Colonic mucosa (tissue), 4 donors: ENCODE data around the gene EML1. TPM values are rescaled to one million over a fixed set of nuclear protein-coding genes. Genes with fewer than 3 reads are reported as not detected.

Source experiments
- DNase-seq: peaks from one replicate; pipeline ENCODE4 v3.0.0-alpha.2; 2020
- H3K27ac ChIP-seq: fragments of 200-600 bp; one replicate; pipeline ENCODE4 v1.8.0; 2021
- H3K27me3 ChIP-seq: fragments of 200-600 bp; one replicate; pipeline ENCODE4 v1.8.0; 2021
- H3K36me3 ChIP-seq: fragments of 200-600 bp; one replicate; pipeline ENCODE4 v1.8.0; 2021
- H3K4me1 ChIP-seq: fragments of 200-600 bp; one replicate; pipeline ENCODE4 v1.8.0; 2021; ENCODE audit warnings: mild to moderate bottlenecking
- H3K4me3 ChIP-seq: fragments of 200-600 bp; one replicate; pipeline ENCODE4 v1.8.0; 2021
- H3K9ac ChIP-seq, 2 donors: one replicate each; pipeline ENCODE4 v1.7.0; 2013; ENCODE audit warnings: control low read depth in 2 of 2, low read depth in 2 of 2, low read length in 2 of 2
- H3K9me3 ChIP-seq: fragments of 200-600 bp; one replicate; pipeline ENCODE4 v1.8.0; 2021
- intact Hi-C: fragments of 100-400 bp; cut with DNase I; formaldehyde crosslinking; loops from one replicate; pipeline ENCODE4 v1.14.1; 2022
- total RNA-seq, 2 donors: library from RNA; stranded (reverse); fragmentation: NEBNext Ultra II Directional in 1 of 2; extraction: Animal tissue kit (Norgen Biotek cat#: 25700) in 1 of 2; gene quantifications; one replicate each; pipeline ENCODE4 v1.2.1, GENCODE V29; 2021
- TF ChIP-seq, protein P1 (sequence below): fragments of 200-600 bp; IDR thresholded peaks from one replicate; pipeline ENCODE4 v1.8.0; 2022; ENCODE audit warnings: antibody characterized with exemption, mild to moderate bottlenecking
- donor health status: healthy.
- donor health status: DM: no; HTN: no; CAD: no.
- donor health status: DM: no; HTN: no; CAD: no.

Gene EML1
- total RNA-seq, 2 donors from 2014 or later, result 3.6 to 14.2 TPM

DNA sequence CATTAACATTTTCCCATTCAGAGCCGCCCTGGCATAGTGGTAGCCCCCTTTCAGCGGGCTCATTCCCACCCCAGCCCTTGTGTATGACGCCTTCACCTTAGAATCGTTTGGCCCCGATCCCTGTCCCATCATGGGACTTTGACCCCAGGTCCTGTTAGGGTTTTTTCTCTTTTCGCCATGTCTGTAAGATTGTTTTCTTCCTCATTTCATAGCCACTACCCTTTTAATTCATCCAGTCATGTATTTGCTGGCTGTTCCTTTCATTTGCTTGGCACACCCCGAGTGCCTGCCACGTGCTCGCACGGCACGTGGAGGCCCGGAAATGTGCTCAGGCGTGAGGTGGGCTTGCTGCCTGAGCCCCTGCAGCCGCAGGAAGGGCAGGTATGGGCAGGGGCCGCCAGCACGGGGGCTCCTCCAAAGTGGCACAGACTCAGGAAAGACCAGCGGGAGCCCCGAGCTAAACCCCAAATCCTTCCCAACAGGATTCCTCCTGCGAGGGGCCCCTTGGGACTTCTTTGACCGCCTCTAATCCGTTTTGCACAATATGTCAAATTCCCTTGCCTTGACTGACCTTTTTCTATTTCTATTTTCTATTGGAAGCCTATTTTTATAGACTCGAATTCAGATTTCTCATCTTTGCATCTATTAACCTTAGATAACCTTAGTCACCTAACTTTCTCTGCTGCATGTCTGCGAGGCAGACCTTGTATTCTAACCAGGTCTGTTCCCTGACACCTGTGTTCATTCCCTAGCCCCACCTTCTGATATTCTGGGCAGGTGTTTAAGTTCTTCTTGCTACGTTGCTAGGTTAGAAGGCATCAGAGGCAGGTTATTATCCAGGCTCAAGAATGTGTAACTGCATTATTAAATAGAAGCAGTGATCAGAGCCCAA is 114.8 kb downstream of the EML1 start:
- intact Hi-C loops, result no loop called here
- H3K4me3 ChIP-seq, result no peak overlapping the region
- H3K36me3 ChIP-seq, result no peaks in the 10 kb centered on the region
- no peak overlapping the region for H3K9ac ChIP-seq
- no peak overlapping the region for H3K27ac ChIP-seq
- no peaks in the 10 kb centered on the region for H3K9me3 ChIP-seq
- TF ChIP-seq, protein P1, sequence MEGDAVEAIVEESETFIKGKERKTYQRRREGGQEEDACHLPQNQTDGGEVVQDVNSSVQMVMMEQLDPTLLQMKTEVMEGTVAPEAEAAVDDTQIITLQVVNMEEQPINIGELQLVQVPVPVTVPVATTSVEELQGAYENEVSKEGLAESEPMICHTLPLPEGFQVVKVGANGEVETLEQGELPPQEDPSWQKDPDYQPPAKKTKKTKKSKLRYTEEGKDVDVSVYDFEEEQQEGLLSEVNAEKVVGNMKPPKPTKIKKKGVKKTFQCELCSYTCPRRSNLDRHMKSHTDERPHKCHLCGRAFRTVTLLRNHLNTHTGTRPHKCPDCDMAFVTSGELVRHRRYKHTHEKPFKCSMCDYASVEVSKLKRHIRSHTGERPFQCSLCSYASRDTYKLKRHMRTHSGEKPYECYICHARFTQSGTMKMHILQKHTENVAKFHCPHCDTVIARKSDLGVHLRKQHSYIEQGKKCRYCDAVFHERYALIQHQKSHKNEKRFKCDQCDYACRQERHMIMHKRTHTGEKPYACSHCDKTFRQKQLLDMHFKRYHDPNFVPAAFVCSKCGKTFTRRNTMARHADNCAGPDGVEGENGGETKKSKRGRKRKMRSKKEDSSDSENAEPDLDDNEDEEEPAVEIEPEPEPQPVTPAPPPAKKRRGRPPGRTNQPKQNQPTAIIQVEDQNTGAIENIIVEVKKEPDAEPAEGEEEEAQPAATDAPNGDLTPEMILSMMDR, result no peak
- no peak for DNase-seq
- no peaks in the 10 kb centered on the region for H3K4me1 ChIP-seq
- no peaks in the 10 kb centered on the region for H3K27me3 ChIP-seq

DNA sequence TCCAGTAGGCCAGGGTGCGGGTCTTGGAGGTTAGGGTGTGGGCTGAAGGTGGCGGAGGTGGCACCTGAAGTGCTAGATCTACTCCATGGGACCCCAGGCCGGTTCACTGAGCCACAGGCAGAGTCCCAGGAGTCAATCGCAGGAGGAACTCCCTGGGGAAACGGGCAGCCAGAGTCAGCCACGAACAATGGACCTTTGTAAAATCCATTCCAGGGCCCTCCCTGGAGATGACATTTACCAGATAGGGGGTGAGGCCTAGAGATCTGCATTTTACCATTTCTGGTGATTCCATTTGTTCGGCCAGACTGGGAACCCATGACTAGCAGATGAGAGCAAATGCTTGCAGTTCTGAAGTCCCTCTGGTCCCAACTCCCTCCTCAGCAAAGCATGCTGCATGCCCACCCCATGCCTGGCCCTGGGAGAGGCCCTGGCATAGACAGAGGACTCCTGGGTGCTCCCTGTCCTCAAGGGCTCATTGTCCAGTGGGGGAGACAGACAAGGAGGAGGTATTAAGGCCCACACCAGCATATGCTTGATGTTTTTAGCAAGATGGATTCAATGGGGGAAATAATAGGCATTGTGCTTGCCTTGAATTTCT is 115.5 kb downstream of the EML1 start:
- no peaks in the 10 kb centered on the region for H3K36me3 ChIP-seq
- H3K27me3 ChIP-seq, result no peaks in the 10 kb centered on the region
- intact Hi-C loops, result no loop called here
- no peak overlapping the region for H3K27ac ChIP-seq
- H3K4me1 ChIP-seq, result no peaks in the 10 kb centered on the region
- H3K4me3 ChIP-seq, result no peak overlapping the region
- H3K9me3 ChIP-seq, result no peaks in the 10 kb centered on the region
- H3K9ac ChIP-seq, result no peak overlapping the region
- DNase-seq, result no peak
- TF ChIP-seq, protein P1, result no peak

- H3K9ac ChIP-seq, result no peak overlapping the region
- no peak for DNase-seq
- TF ChIP-seq, protein P1, result no peak
- H3K4me3 ChIP-seq, result no peak overlapping the region
- no peaks in the 10 kb centered on the region for H3K4me1 ChIP-seq
- intact Hi-C loops, result no loop called here
- no peak overlapping the region for H3K27ac ChIP-seq
- H3K36me3 ChIP-seq, result no peaks in the 10 kb centered on the region
- no peaks in the 10 kb centered on the region for H3K27me3 ChIP-seq
- no peaks in the 10 kb centered on the region for H3K9me3 ChIP-seq
Measured at GRCh38 chr14:99909513-99910064, 116.4 kb downstream of the EML1 start.

DNA sequence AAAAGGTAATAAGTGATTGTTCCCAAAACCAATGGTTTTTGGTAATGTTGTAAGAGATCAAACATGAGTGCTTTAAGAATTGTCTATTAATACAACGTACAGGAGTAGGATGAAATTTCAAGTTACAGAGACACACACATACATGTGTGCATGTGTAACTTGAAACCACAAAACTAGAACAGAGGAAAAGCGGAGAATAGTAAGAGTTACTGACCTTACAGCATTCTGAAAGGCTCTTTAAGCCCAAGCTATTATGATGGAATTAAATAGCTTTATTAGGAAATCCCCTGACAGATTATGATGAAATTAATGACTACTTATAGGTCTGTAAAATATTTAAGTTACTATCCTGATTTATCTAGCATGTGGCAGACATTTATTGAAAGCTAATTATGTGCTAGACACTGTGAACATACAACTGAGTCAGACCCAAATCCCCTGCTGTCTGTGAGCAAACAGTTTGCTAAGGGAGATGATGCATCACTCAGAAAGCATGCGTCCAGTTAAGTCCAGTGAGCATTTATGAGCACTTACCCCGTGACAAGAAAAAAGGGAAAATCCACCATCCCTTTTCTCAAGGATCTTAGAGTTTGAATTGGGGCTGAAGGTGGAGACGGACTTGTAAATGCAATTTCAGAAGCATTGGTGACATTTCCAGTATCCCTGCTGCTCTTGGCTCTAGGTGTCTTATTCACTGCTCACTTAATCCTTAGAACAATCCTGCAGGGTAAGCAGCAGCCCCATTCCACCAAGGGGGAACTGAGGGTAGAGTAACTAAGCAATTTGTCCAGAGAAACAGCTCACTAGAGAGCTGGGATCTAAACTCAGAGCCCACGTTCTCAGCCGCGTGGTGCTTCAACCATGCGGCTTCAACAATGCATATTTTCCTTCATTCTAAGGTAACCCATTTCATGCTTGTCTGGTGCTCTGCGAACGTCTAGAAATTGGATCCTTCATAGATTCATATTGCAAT is 117.4 kb downstream of the EML1 start:
- H3K36me3 ChIP-seq, result no peaks in the 10 kb centered on the region

More for the DNA sequence above, 117.4 kb downstream of the EML1 start:
- H3K27me3 ChIP-seq, result no peaks in the 10 kb centered on the region
- no peaks in the 10 kb centered on the region for H3K9me3 ChIP-seq
- H3K4me1 ChIP-seq, result no peaks in the 10 kb centered on the region
- H3K27ac ChIP-seq, result no peak overlapping the region
- H3K4me3 ChIP-seq, result no peak overlapping the region
- DNase-seq, result no peak
- intact Hi-C loops, result no loop called here
- H3K9ac ChIP-seq, result no peak overlapping the region
- TF ChIP-seq, protein P1, result no peak
